OCI-LY3 (cell line): Measurements from ENCODE around the gene CCSER1.

Experiments
- H2AFZ ChIP-seq: fragments of 200-600, 300-600 bp; shearing (Covaris generic); 2 replicates; pipeline ENCODE4 v1.6.0; 2014; ENCODE audit warnings: antibody characterized with exemption, low read depth, low read length
- H3K27ac ChIP-seq: fragments of 200-600, 300-600 bp; sonication (generic); 2 replicates; pipeline ENCODE4 v1.5.1; 2014; ENCODE audit warnings: mild to moderate bottlenecking, low read length, moderate library complexity, mixed read lengths
- H3K27me3 ChIP-seq: fragments of 200-600, 300-600 bp; sonication (generic); 2 replicates; pipeline ENCODE4 v1.6.1; 2014; ENCODE audit warnings: low read depth, low read length, mixed read lengths
- H3K36me3 ChIP-seq: fragments of 200-600, 300-600 bp; sonication (generic); replicated peaks from 2 replicates; pipeline ENCODE3; 2014; ENCODE audit warnings: low read depth, low read length, mixed read lengths
- H3K4me1 ChIP-seq: fragments of 300-600, 200-600 bp; sonication (generic); 2 replicates; pipeline ENCODE4 v1.6.1; 2014; ENCODE audit warnings: low read length, mixed read lengths
- H3K4me2 ChIP-seq: fragments of 200-600, 300-600 bp; sonication (generic); 2 replicates; pipeline ENCODE4 v1.6.1; 2014; ENCODE audit warnings: low read length, mixed read lengths
- H3K4me3 ChIP-seq: fragments of 300-600, 200-600 bp; sonication (generic); 2 replicates; pipeline ENCODE4 v1.5.1; 2014; ENCODE audit warnings: antibody characterized with exemption, mild to moderate bottlenecking, low read length, moderate library complexity
- H3K79me2 ChIP-seq: fragments of 300-600, 200-600 bp; shearing (Covaris generic); 2 replicates; pipeline ENCODE4 v1.6.1; 2014; ENCODE audit warnings: mild to moderate bottlenecking, low read length, mixed read lengths
- H3K9ac ChIP-seq: fragments of 300-600, 200-600 bp; shearing (Covaris generic); 2 replicates; pipeline ENCODE4 v1.6.0; 2014; ENCODE audit warnings: mild to moderate bottlenecking, low read length, moderate library complexity
- H3K9me3 ChIP-seq: fragments of 200-600, 300-600 bp; shearing (Covaris generic); 2 replicates; pipeline ENCODE4 v1.6.1; 2014; ENCODE audit warnings: low read length, mixed read lengths; ENCODE audit not compliant: insufficient read depth
- H4K20me1 ChIP-seq: fragments of 200-600, 300-600 bp; sonication (generic); 2 replicates; pipeline ENCODE4 v1.6.1; 2016; ENCODE audit warnings: low read length, mixed read lengths; ENCODE audit not compliant: insufficient read depth
- EZH2phosphoT487 ChIP-seq: fragments of 200-600 bp; shearing (Covaris generic); IDR thresholded peaks from 2 replicates; pipeline ENCODE4 v1.6.1; 2018; ENCODE audit warnings: antibody characterized with exemption, mixed run types, low read depth
- TF ChIP-seq, protein P1 (sequence below): fragments of 200-600, 300-600 bp; sonication (generic); IDR thresholded peaks from 2 replicates; pipeline ENCODE4 v1.5.1; 2014; ENCODE audit warnings: antibody characterized with exemption, low read length, low read depth

The CCSER1 gene

DNA sequence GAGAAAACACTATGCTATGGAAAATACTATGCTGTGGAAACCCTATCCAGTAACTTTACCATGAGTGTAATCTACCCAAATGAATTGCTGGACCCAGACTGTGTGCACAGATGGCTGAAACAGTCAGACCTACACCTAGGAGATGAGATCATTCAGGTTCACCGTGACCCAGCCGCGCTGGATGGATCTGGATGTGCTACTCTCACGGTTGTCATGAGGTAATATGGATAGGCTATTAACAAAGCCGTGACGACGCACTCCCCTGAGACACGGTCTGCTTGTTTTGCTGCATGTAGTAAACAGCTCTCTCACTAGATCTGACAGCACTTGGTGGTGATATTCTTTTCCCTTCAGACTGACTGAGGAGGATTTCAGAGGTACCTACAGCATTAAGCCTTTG, 1344.1 kb downstream of the CCSER1 start:
- H3K79me2 ChIP-seq: no peaks in the 10 kb centered on the region
- no peaks in the 10 kb centered on the region for H3K9me3 ChIP-seq
- no peak overlapping the region for H2AFZ ChIP-seq
- H3K27me3 ChIP-seq: no peaks in the 10 kb centered on the region
- TF ChIP-seq EZH2phosphoT487: no peak
- TF ChIP-seq, protein P1, sequence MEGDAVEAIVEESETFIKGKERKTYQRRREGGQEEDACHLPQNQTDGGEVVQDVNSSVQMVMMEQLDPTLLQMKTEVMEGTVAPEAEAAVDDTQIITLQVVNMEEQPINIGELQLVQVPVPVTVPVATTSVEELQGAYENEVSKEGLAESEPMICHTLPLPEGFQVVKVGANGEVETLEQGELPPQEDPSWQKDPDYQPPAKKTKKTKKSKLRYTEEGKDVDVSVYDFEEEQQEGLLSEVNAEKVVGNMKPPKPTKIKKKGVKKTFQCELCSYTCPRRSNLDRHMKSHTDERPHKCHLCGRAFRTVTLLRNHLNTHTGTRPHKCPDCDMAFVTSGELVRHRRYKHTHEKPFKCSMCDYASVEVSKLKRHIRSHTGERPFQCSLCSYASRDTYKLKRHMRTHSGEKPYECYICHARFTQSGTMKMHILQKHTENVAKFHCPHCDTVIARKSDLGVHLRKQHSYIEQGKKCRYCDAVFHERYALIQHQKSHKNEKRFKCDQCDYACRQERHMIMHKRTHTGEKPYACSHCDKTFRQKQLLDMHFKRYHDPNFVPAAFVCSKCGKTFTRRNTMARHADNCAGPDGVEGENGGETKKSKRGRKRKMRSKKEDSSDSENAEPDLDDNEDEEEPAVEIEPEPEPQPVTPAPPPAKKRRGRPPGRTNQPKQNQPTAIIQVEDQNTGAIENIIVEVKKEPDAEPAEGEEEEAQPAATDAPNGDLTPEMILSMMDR: no peak
- H3K9ac ChIP-seq: no peak overlapping the region
- H3K4me1 ChIP-seq: no peaks in the 10 kb centered on the region
- H3K27ac ChIP-seq: no peak overlapping the region
- no peaks in the 10 kb centered on the region for H4K20me1 ChIP-seq
- H3K4me3 ChIP-seq: no peak overlapping the region
- no peaks in the 10 kb centered on the region for H3K36me3 ChIP-seq
- H3K4me2 ChIP-seq: no peak overlapping the region

DNA sequence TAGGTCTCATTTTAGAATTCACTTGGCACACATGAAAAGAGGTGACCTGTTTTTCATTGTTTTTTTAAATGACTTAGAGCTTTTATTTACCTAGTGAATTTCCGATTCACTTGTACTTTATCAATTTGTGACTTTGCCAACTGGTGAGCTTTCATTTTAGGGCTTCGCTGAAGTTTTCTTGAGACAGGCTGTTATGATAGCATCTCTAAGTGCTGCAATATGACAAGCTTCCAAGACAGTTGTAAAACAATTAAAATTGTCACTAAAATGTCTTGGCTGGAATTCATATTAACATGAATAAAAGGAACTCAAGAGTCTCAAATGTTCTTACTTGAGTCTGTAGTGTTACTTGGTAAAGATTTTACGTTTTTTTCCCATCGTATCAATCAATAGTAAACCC, 1344.9 kb downstream of the CCSER1 start:
- Histone ChIP-seq H3K79me2 (no peaks in the 10 kb centered on the region), H3K4me1 (no peaks in the 10 kb centered on the region), H3K9me3 (no peaks in the 10 kb centered on the region), H3K9ac (no peak overlapping the region), H2AFZ (no peak overlapping the region), H3K27ac (no peak overlapping the region), H3K36me3 (no peaks in the 10 kb centered on the region), H4K20me1 (no peaks in the 10 kb centered on the region), H3K4me2 (no peak overlapping the region), H3K27me3 (no peaks in the 10 kb centered on the region), H3K4me3 (no peak overlapping the region)
- no peak for TF ChIP-seq EZH2phosphoT487
- TF ChIP-seq, protein P1: no peak

DNA sequence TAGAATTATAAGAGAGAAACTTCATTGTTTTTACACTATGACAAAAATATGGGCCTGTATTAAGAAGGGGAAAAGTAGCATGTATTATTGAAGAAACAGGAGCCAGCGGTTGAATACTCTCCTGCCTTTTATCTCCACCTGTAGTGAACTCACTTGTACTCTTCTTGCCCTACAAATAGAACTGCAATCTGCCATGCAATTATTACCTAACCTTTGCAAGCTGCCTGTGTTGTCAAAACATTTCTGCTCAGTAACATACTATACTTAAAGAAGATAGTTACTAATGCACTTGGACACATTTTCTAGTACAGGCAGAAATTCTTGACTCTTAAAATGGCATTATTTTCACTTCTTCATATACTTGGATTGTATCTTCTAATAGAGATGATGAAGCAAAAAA, 1358.2 kb downstream of the CCSER1 start:
- H3K27ac ChIP-seq: no peak overlapping the region
- H3K9ac ChIP-seq: no peak overlapping the region
- H3K4me2 ChIP-seq: no peak overlapping the region
- no peak overlapping the region for H3K4me3 ChIP-seq
- TF ChIP-seq EZH2phosphoT487: no peak
- TF ChIP-seq, protein P1: no peak
- no peaks in the 10 kb centered on the region for H3K4me1 ChIP-seq
- no peaks in the 10 kb centered on the region for H3K36me3 ChIP-seq
- H2AFZ ChIP-seq: no peak overlapping the region
- no peaks in the 10 kb centered on the region for H3K79me2 ChIP-seq
- no peaks in the 10 kb centered on the region for H3K27me3 ChIP-seq
- H3K9me3 ChIP-seq: no peaks in the 10 kb centered on the region
- H4K20me1 ChIP-seq: no peaks in the 10 kb centered on the region

DNA sequence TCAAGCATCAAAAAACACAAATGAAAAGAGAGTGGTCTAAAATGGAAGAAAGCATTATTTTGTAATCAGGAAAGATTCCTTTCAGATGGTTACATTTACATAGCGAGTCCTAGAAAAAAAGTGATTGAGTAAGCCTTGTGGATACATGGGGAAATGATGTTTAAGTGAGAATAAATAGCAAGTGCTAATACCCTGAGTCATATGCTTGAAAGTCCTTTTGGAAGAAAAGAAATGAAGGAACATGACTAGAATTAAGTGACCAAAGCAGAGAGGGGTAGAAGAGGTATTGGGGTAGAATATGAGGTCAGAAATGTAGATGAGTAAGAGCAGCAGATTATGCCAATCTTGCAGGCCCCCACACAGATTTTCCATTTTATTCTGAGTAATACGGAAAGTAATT, 1361.8 kb downstream of the CCSER1 start:
- Histone ChIP-seq H3K4me3 (no peak overlapping the region), H3K79me2 (no peaks in the 10 kb centered on the region), H3K4me1 (no peaks in the 10 kb centered on the region), H3K27ac (no peak overlapping the region), H4K20me1 (no peaks in the 10 kb centered on the region), H3K36me3 (no peaks in the 10 kb centered on the region), H2AFZ (no peak overlapping the region), H3K27me3 (no peaks in the 10 kb centered on the region), H3K4me2 (no peak overlapping the region), H3K9ac (no peak overlapping the region), H3K9me3 (no peaks in the 10 kb centered on the region)
- TF ChIP-seq, protein P1: no peak
- no peak for TF ChIP-seq EZH2phosphoT487
